Keratinocyte (primary cell): ENCODE results near the gene PRKAG2.

Experiments used
- CTCF ChIP-seq, 3 experiments: IDR thresholded peaks in 1 of 3; conservative IDR thresholded peaks in 1 of 3; optimal IDR thresholded peaks in 1 of 3; 2 replicates in 2 of 3; 3 replicates in 1 of 3; pipeline versions ENCODE3 to v1.5.1; 2011; ENCODE audit warnings: low read length in 3 of 3, mild to moderate bottlenecking in 3 of 3, moderate library complexity in 2 of 3, control low read depth in 1 of 3, inconsistent platforms in 1 of 3; ENCODE audit not compliant: insufficient read depth in 2 of 3; ENCODE audit errors: extremely low read depth in 1 of 3
- EZH2 ChIP-seq: IDR thresholded peaks from one replicate; pipeline ENCODE4 v1.6.1; 2012; ENCODE audit warnings: inconsistent platforms, mild to moderate bottlenecking, low read length, moderate library complexity

GRCh38 chr7:151926336-151926712, 49.4 kb upstream of the PRKAG2 start:
- TF ChIP-seq CTCF (optimal IDR thresholded peaks at IDR 0.05 in 1 of 3, IDR thresholded peaks at IDR 0.05 in 1 of 3, conservative IDR thresholded peaks at IDR 0.05 in 1 of 3; ENCODE audit: extremely low read depth in 1 of 3, insufficient read depth in 2 of 3, low read length in 3 of 3) (no peak), EZH2 (no peak)
